Endothelial cell (in vitro differentiated cells): Measurements from ENCODE around the gene SLC1A5. TPM values are rescaled to one million over a fixed set of nuclear protein-coding genes. Genes with fewer than 3 reads are reported as not detected.

Experiments used
- DNase-seq: peaks from one replicate; pipeline ENCODE4 v3.0.0; 2021; ENCODE audit warnings: low spot score
- H3K27ac Mint-ChIP-seq: one replicate; pipeline ENCODE4 v1.8.0; 2021; ENCODE audit warnings: mixed read lengths, inconsistent platforms; ENCODE audit not compliant: unreplicated experiment
- H3K27me3 Mint-ChIP-seq: one replicate; pipeline ENCODE4 v1.8.0; 2021; ENCODE audit warnings: mild to moderate bottlenecking, moderate library complexity, mixed read lengths, inconsistent platforms; ENCODE audit not compliant: unreplicated experiment
- H3K36me3 Mint-ChIP-seq: one replicate; pipeline ENCODE4 v1.8.0; 2021; ENCODE audit warnings: mild to moderate bottlenecking, low read depth, mixed read lengths, inconsistent platforms; ENCODE audit not compliant: unreplicated experiment
- H3K4me1 Mint-ChIP-seq: one replicate; pipeline ENCODE4 v1.8.0; 2021; ENCODE audit warnings: mild to moderate bottlenecking, mixed read lengths, inconsistent platforms; ENCODE audit not compliant: unreplicated experiment
- H3K4me3 Mint-ChIP-seq: one replicate; pipeline ENCODE4 v1.8.0; 2021; ENCODE audit warnings: mild to moderate bottlenecking, mixed read lengths, inconsistent platforms; ENCODE audit not compliant: unreplicated experiment
- H3K9me3 Mint-ChIP-seq: one replicate; pipeline ENCODE4 v1.8.0; 2021; ENCODE audit warnings: mixed read lengths, inconsistent platforms; ENCODE audit not compliant: unreplicated experiment
- CTCF ChIP-seq: fragments of 200-600 bp; sonication (generic); IDR thresholded peaks from one replicate; pipeline ENCODE4 v1.5.0; 2021; ENCODE audit warnings: antibody characterized with exemption; ENCODE audit not compliant: unreplicated experiment
- total RNA-seq: library from RNA; stranded (reverse); fragmentation: NEBNext Ultra II Directional; extraction: Animal tissue kit (Norgen Biotek cat#: 25700); gene quantifications from one replicate; pipeline ENCODE4 v1.2.1, GENCODE V29; 2021; ENCODE audit not compliant: unreplicated experiment

SLC1A5 gene
- total RNA-seq, 1 donor from 2014 or later = 62.6 TPM

DNA sequence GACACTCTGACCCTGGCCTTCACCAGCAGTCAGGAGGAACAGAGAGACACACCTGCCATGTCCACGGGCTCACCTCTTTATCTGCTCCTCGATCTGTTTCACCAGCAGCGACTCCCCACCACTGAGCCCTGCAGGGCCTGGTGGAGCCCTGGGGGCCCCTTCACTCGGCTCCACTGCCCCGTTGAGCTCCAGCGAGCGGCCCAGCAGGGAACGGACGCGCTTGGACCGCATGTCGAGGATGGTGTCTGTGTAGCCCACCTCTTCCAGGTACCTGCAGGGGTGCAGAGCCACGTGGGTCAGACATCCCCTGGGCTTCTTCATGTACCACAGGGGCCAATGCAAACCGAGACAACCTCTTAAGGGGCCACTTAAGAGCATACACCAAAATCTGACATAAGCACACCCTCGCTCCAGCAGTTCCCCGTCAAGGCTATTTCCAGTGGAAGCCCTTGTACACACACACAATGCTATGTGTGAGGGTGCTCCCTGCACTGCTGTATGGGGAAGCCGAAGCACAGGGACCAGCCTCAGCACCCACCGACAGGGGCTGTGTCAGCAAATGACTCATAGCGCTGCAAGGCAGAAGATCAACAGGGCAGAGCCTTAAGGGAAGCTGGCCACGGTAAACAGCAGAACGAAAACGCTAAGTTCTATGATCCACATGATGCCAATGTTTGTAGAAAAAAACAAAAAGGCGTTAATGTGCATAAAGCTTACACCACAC lies 55.3 kb downstream of the SLC1A5 start:
- TF ChIP-seq CTCF = no peak
- Mint-ChIP-seq H3K4me1 (peaks cover 5% of the 10 kb centered on the region), H3K4me3 (no peak overlapping the region), H3K36me3 (peaks cover 40% of the 10 kb centered on the region), H3K9me3 (no peaks in the 10 kb centered on the region), H3K27ac (no peak overlapping the region), H3K27me3 (peaks cover 12% of the 10 kb centered on the region)
- no peak for DNase-seq

GRCh38 chr19:46732172-46732938 lies 56.0 kb downstream of the SLC1A5 start:
- Mint-ChIP-seq H3K27ac (peak overlapping the region; percentile 25), H3K4me3 (peak overlapping the region; percentile 75), H3K36me3 (peaks cover 38% of the 10 kb centered on the region), H3K4me1 (peaks cover 5% of the 10 kb centered on the region), H3K27me3 (peaks cover 12% of the 10 kb centered on the region), H3K9me3 (no peaks in the 10 kb centered on the region)
- no peak for DNase-seq
- TF ChIP-seq CTCF = no peak

GRCh38 chr19:46731584-46731983 lies 56.8 kb downstream of the SLC1A5 start:
- H3K4me3 Mint-ChIP-seq = peak overlapping the region; percentile 75
- H3K27me3 Mint-ChIP-seq = peaks cover 16% of the 10 kb centered on the region
- H3K36me3 Mint-ChIP-seq = peaks cover 38% of the 10 kb centered on the region
- peak overlapping the region; percentile 25 for H3K27ac Mint-ChIP-seq
- no peaks in the 10 kb centered on the region for H3K9me3 Mint-ChIP-seq
- peaks cover 8% of the 10 kb centered on the region for H3K4me1 Mint-ChIP-seq
- DNase-seq = no peak
- TF ChIP-seq CTCF = no peak

DNA sequence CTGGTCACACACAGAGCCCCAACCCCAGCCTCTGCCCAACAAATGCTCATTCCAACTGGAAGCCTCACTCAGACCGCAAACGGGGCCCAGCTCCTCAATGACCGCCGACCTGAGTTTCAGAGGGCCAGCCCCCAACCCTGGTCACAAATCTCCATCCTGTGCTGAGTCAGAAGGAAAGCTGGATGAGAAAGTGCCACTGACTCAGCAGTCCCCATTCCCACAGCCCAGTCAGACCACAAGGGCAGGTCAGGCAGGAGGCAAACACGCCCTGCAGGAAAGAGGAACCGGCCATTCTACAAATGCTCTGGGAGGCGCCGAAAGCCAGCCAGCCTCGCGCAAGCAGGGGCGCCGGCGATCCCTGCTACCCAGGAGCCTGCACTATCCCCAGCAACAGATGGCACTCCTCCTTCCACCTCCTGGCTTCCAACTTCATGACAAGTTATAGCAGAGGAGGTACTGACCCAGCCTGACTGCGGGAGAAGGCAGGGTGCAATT lies 57.3 kb downstream of the SLC1A5 start:
- no peak for DNase-seq
- Mint-ChIP-seq H3K4me3 (peak overlapping the region; percentile 51), H3K9me3 (no peaks in the 10 kb centered on the region), H3K27me3 (peaks cover 16% of the 10 kb centered on the region), H3K4me1 (peaks cover 12% of the 10 kb centered on the region), H3K36me3 (peaks cover 42% of the 10 kb centered on the region), H3K27ac (peak overlapping the region; percentile 25)
- TF ChIP-seq CTCF = no peak

GRCh38 chr19:46730595-46730994 lies 57.8 kb downstream of the SLC1A5 start:
- Mint-ChIP-seq H3K27me3 (peaks cover 16% of the 10 kb centered on the region), H3K9me3 (no peaks in the 10 kb centered on the region), H3K4me3 (peak overlapping the region; percentile 51), H3K4me1 (peaks cover 16% of the 10 kb centered on the region), H3K27ac (no peak overlapping the region), H3K36me3 (peaks cover 47% of the 10 kb centered on the region)
- no peak for DNase-seq
- TF ChIP-seq CTCF = no peak
